Prostate gland (tissue), 2 donors: ENCODE data around the gene TEX261. TPM values are rescaled to one million over a fixed set of nuclear protein-coding genes. Genes with fewer than 3 reads are reported as not detected.
"Not testable (repeated sequence)": the region's sequence is repeated elsewhere in the genome, so short reads cannot be mapped to it uniquely, and the experiment has no call there.

ENCODE experiments used
- DNase-seq: peaks from one replicate; pipeline ENCODE4 v3.0.0-alpha.2; 2019; ENCODE audit warnings: low spot score
- H3K27ac ChIP-seq, 2 donors: fragments of 200-600 bp; sonication (generic); 2 replicates each; pipeline ENCODE4 v1.5.1; 2017 to 2019
- H3K27me3 ChIP-seq: fragments of 200-600 bp; sonication (generic); replicated peaks from 2 replicates; pipeline ENCODE4 v1.5.1; 2019; ENCODE audit not compliant: insufficient read depth
- H3K36me3 ChIP-seq, 2 donors: fragments of 200-600 bp; sonication (generic); 1 replicate in 1 of 2; 2 replicates in 1 of 2; pipeline versions ENCODE4 v1.5.1 to v1.8.1; 2017 to 2019
- H3K4me1 ChIP-seq: fragments of 200-600 bp; sonication (generic); replicated peaks from 2 replicates; pipeline ENCODE4 v1.5.1; 2019
- H3K4me3 ChIP-seq, 2 donors: fragments of 200-600 bp; sonication (generic); 2 replicates each; pipeline ENCODE4 v1.5.1; 2017 to 2019
- H3K9me3 ChIP-seq: fragments of 200-600 bp; sonication (generic); 2 replicates; pipeline ENCODE4 v1.5.1; 2017
- CTCF ChIP-seq, 4 experiments: fragments of 200-600 bp in 2 of 4; fragments of 450-650 bp in 2 of 4; sonication (generic) in 2 of 4; IDR thresholded peaks; 1 replicate in 3 of 4; 2 replicates in 1 of 4; pipeline ENCODE4 v1.5.1; 2016 to 2019; ENCODE audit warnings: antibody characterized with exemption in 4 of 4, mild to moderate bottlenecking in 2 of 4, moderate library complexity in 2 of 4
- POLR2A ChIP-seq: fragments of 450-650 bp; IDR thresholded peaks from one replicate; pipeline ENCODE4 v1.6.1; 2016; ENCODE audit warnings: antibody characterized with exemption, mild to moderate bottlenecking
- POLR2AphosphoS5 ChIP-seq: sonication (generic); formaldehyde crosslinking; IDR thresholded peaks from one replicate; pipeline ENCODE4 v1.6.1; 2017; ENCODE audit warnings: antibody characterized with exemption
- WGBS: methylation state at CpG from one replicate; pipeline ENCODE4 v1.1.5; 2018; 5-methylcytosine and 5-hydroxymethylcytosine counted together
- intact Hi-C: fragments of 100-400 bp; cut with DNase I; formaldehyde crosslinking; loops from one replicate; pipeline ENCODE4 v1.14.2; 2022
- total RNA-seq, 2 donors: library from RNA; depleted of rRNA; stranded (reverse); fragments of >200 nt; gene quantifications; one replicate each; pipeline ENCODE4 v1.1.0, GENCODE V29; 2016

TEX261 gene
- total RNA-seq, 2 donors from 2014 or later, result 41.4 to 45.2 TPM

- H3K4me1 ChIP-seq, result peaks cover 3% of the 10 kb centered on the region
- WGBS, result 89% methylated on average over 8 of the region's 8 CpGs
- H3K4me3 ChIP-seq, result no peak overlapping the region
- intact Hi-C loops, result no loop called here
- H3K9me3 ChIP-seq, result no peaks in the 10 kb centered on the region
- no peaks in the 10 kb centered on the region for H3K27me3 ChIP-seq
- TF ChIP-seq CTCF (IDR thresholded peaks at IDR 0.05) (no peak), POLR2A (no peak), POLR2AphosphoS5 (no peak)
- H3K27ac ChIP-seq, result no peak overlapping the region
- no peaks in the 10 kb centered on the region for H3K36me3 ChIP-seq
- DNase-seq, result no peak
These were observed 24.0 kb upstream of the TEX261 start for GRCh38 chr2:71018625-71019024.

DNA sequence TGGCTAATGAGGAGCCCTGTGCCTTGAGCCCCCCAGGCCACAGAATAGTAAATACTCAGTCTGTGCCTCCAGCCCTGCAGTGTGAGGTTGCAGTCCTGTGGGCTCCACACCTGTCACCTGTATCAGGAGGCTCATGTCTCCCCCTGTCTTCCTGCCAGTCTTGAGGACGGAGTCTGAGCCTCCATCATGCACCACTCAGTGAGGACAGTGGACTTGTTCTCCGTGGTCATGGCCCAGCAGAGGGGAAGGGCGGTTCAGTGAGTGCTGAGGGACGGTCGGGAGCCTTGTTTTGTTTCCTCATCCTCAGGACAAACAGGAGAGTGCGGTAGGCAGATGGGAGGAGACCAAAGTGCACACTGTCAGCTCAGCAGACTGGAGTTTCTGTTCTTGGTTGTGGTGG lies 17.1 kb upstream of the TEX261 start:
- H3K4me3 ChIP-seq, DNase-seq, H3K27me3 ChIP-seq, H3K4me1 ChIP-seq, H3K9me3 ChIP-seq, intact Hi-C loops, H3K27ac ChIP-seq, H3K36me3 ChIP-seq: not testable (repeated sequence)
- WGBS, result 34% methylated on average over 6 of the region's 6 CpGs

DNA sequence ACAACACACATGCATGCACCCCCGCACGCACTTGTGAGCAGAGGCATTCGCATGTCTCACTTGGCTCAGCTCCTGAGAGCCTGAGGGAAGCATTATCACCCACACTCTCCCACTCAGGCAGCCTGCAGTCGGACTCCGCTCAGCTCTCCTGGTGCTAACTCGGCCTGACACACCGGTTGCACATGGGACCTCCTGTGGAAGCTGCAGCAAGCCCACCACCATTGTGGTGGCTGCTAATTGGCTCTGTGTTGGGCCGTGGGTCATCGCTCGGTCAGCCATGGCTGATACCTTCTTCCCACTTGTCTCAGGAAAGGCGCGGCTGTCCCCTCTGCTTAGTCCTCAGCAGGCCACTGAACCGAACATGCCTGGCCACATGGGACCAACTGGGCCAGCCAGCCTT lies 13.7 kb upstream of the TEX261 start:
- H3K27ac ChIP-seq, result no peak overlapping the region
- H3K4me1 ChIP-seq, result no peaks in the 10 kb centered on the region
- H3K36me3 ChIP-seq, result no peaks in the 10 kb centered on the region
- H3K4me3 ChIP-seq, result no peak overlapping the region
- WGBS, result 88% methylated on average over 9 of the region's 13 CpGs
- TF ChIP-seq POLR2AphosphoS5 (no peak), CTCF (IDR thresholded peaks at IDR 0.05) (no peak), POLR2A (no peak)
- H3K9me3 ChIP-seq, result no peaks in the 10 kb centered on the region
- DNase-seq, result no peak
- intact Hi-C loops, result no loop called here
- H3K27me3 ChIP-seq, result no peaks in the 10 kb centered on the region

GRCh38 chr2:71006955-71007799 lies 12.5 kb upstream of the TEX261 start:
- intact Hi-C loops, result no loop called here
- DNase-seq, result no peak
- no peaks in the 10 kb centered on the region for H3K27me3 ChIP-seq
- no peak for TF ChIP-seq POLR2A
- no peak for TF ChIP-seq CTCF (IDR thresholded peaks at IDR 0.05)
- TF ChIP-seq POLR2AphosphoS5, result no peak
- no peaks in the 10 kb centered on the region for H3K36me3 ChIP-seq
- no peak overlapping the region for H3K4me3 ChIP-seq
- no peaks in the 10 kb centered on the region for H3K9me3 ChIP-seq
- 88% methylated on average over 5 of the region's 5 CpGs for WGBS
- no peaks in the 10 kb centered on the region for H3K4me1 ChIP-seq
- H3K27ac ChIP-seq, result no peak overlapping the region

- WGBS, result 59% methylated on average over 2 of the region's 2 CpGs
- no peaks in the 10 kb centered on the region for H3K4me1 ChIP-seq
- intact Hi-C loops, result no loop called here
- H3K27me3 ChIP-seq, result no peaks in the 10 kb centered on the region
- no peak overlapping the region for H3K4me3 ChIP-seq
- TF ChIP-seq POLR2AphosphoS5 (no peak), POLR2A (no peak), CTCF (IDR thresholded peaks at IDR 0.05) (no peak)
- H3K27ac ChIP-seq, result no peak overlapping the region
- no peaks in the 10 kb centered on the region for H3K36me3 ChIP-seq
- no peaks in the 10 kb centered on the region for H3K9me3 ChIP-seq
- no peak for DNase-seq
These were observed 11.7 kb upstream of the TEX261 start for GRCh38 chr2:71006323-71006722.
